ENCODE results near the gene PDE4A.

The PDE4A gene

GRCh38 chr19:10384580-10384979 lies 35.8 kb upstream of the PDE4A start:
- DNase-seq (ENCODE audit: low read depth, low spot score) = no peak
- no peaks in the 10 kb centered on the region for H3K9me3 ChIP-seq (ENCODE audit: insufficient read depth, low read length)
- TF ChIP-seq YY1 (IDR thresholded peaks at IDR 0.05; ENCODE audit: insufficient read depth, insufficient read length) = no peak
- TF ChIP-seq ZNF274 (IDR thresholded peaks at IDR 0.05; ENCODE audit: low read depth, low read length) = no peak
- no peak for TF ChIP-seq SUZ12 (IDR thresholded peaks at IDR 0.05; ENCODE audit: extremely low read depth, insufficient read depth, insufficient read length)
- peaks cover 8% of the 10 kb centered on the region for H3K4me1 ChIP-seq (ENCODE audit: insufficient read depth, insufficient read length)
- no peak overlapping the region for H3K9ac ChIP-seq (ENCODE audit: insufficient read length, low read depth)
- H3K27me3 ChIP-seq (ENCODE audit: insufficient read depth, insufficient read length) = no peaks in the 10 kb centered on the region
- no peak overlapping the region for H3K4me3 ChIP-seq (ENCODE audit: insufficient read length, low read depth)
- H3K36me3 ChIP-seq (ENCODE audit: insufficient read depth, insufficient read length, low read length) = peaks cover 2% of the 10 kb centered on the region

GRCh38 chr19:10388957-10389356 lies 31.4 kb upstream of the PDE4A start:
- DNase-seq (ENCODE audit: low read depth, low spot score) = peak; percentile 84
- TF ChIP-seq YY1 (IDR thresholded peaks at IDR 0.05; ENCODE audit: insufficient read depth, insufficient read length) = no peak
- no peak for TF ChIP-seq ZNF274 (IDR thresholded peaks at IDR 0.05; ENCODE audit: low read depth, low read length)
- no peak for TF ChIP-seq SUZ12 (IDR thresholded peaks at IDR 0.05; ENCODE audit: extremely low read depth, insufficient read depth, insufficient read length)
- H3K4me3 ChIP-seq (ENCODE audit: insufficient read length, low read depth) = no peak overlapping the region
- H3K9me3 ChIP-seq (ENCODE audit: insufficient read depth, low read length) = no peaks in the 10 kb centered on the region
- no peak overlapping the region for H3K9ac ChIP-seq (ENCODE audit: insufficient read length, low read depth)
- peaks cover 43% of the 10 kb centered on the region for H3K36me3 ChIP-seq (ENCODE audit: insufficient read depth, insufficient read length, low read length)
- H3K27me3 ChIP-seq (ENCODE audit: insufficient read depth, insufficient read length) = no peaks in the 10 kb centered on the region
- peaks cover 8% of the 10 kb centered on the region for H3K4me1 ChIP-seq (ENCODE audit: insufficient read depth, insufficient read length)

- H3K9ac ChIP-seq (ENCODE audit: insufficient read length, low read depth) = peak overlapping the region; percentile 17
- no peak for DNase-seq (ENCODE audit: low read depth, low spot score)
- peaks cover 50% of the 10 kb centered on the region for H3K36me3 ChIP-seq (ENCODE audit: insufficient read depth, insufficient read length, low read length)
- no peaks in the 10 kb centered on the region for H3K27me3 ChIP-seq (ENCODE audit: insufficient read depth, insufficient read length)
- TF ChIP-seq ZNF274 (IDR thresholded peaks at IDR 0.05; ENCODE audit: low read depth, low read length) = no peak
- no peak for TF ChIP-seq SUZ12 (IDR thresholded peaks at IDR 0.05; ENCODE audit: extremely low read depth, insufficient read depth, insufficient read length)
- TF ChIP-seq YY1 (IDR thresholded peaks at IDR 0.05; ENCODE audit: insufficient read depth, insufficient read length) = no peak
- H3K9me3 ChIP-seq (ENCODE audit: insufficient read depth, low read length) = no peaks in the 10 kb centered on the region
- no peak overlapping the region for H3K4me3 ChIP-seq (ENCODE audit: insufficient read length, low read depth)
- peaks cover 6% of the 10 kb centered on the region for H3K4me1 ChIP-seq (ENCODE audit: insufficient read depth, insufficient read length)
Observed at GRCh38 chr19:10389863-10390262, 30.5 kb upstream of the PDE4A start.

GRCh38 chr19:10390652-10391286 lies 29.6 kb upstream of the PDE4A start:
- no peaks in the 10 kb centered on the region for H3K27me3 ChIP-seq (ENCODE audit: insufficient read depth, insufficient read length)
- H3K36me3 ChIP-seq (ENCODE audit: insufficient read depth, insufficient read length, low read length) = peaks cover 58% of the 10 kb centered on the region
- TF ChIP-seq YY1 (IDR thresholded peaks at IDR 0.05; ENCODE audit: insufficient read depth, insufficient read length) = no peak
- no peak for TF ChIP-seq SUZ12 (IDR thresholded peaks at IDR 0.05; ENCODE audit: extremely low read depth, insufficient read depth, insufficient read length)
- TF ChIP-seq ZNF274 (IDR thresholded peaks at IDR 0.05; ENCODE audit: low read depth, low read length) = no peak
- H3K9ac ChIP-seq (ENCODE audit: insufficient read length, low read depth) = no peak overlapping the region
- H3K9me3 ChIP-seq (ENCODE audit: insufficient read depth, low read length) = no peaks in the 10 kb centered on the region
- peak; percentile 78 for DNase-seq (ENCODE audit: low read depth, low spot score)
- H3K4me3 ChIP-seq (ENCODE audit: insufficient read length, low read depth) = no peak overlapping the region
- peaks cover 4% of the 10 kb centered on the region for H3K4me1 ChIP-seq (ENCODE audit: insufficient read depth, insufficient read length)

GRCh38 chr19:10392120-10392519 lies 28.2 kb upstream of the PDE4A start:
- H3K4me1 ChIP-seq (ENCODE audit: insufficient read depth, insufficient read length) = peaks cover 2% of the 10 kb centered on the region
- DNase-seq (ENCODE audit: low read depth, low spot score) = no peak
- no peaks in the 10 kb centered on the region for H3K27me3 ChIP-seq (ENCODE audit: insufficient read depth, insufficient read length)
- H3K9ac ChIP-seq (ENCODE audit: insufficient read length, low read depth) = no peak overlapping the region
- H3K9me3 ChIP-seq (ENCODE audit: insufficient read depth, low read length) = no peaks in the 10 kb centered on the region
- no peak overlapping the region for H3K4me3 ChIP-seq (ENCODE audit: insufficient read length, low read depth)
- TF ChIP-seq YY1 (IDR thresholded peaks at IDR 0.05; ENCODE audit: insufficient read depth, insufficient read length) = no peak
- TF ChIP-seq ZNF274 (IDR thresholded peaks at IDR 0.05; ENCODE audit: low read depth, low read length) = no peak
- TF ChIP-seq SUZ12 (IDR thresholded peaks at IDR 0.05; ENCODE audit: extremely low read depth, insufficient read depth, insufficient read length) = no peak
- H3K36me3 ChIP-seq (ENCODE audit: insufficient read depth, insufficient read length, low read length) = peaks cover 71% of the 10 kb centered on the region

- TF ChIP-seq ZNF274 (IDR thresholded peaks at IDR 0.05; ENCODE audit: low read depth, low read length) = no peak
- TF ChIP-seq YY1 (IDR thresholded peaks at IDR 0.05; ENCODE audit: insufficient read depth, insufficient read length) = no peak
- no peak for TF ChIP-seq SUZ12 (IDR thresholded peaks at IDR 0.05; ENCODE audit: extremely low read depth, insufficient read depth, insufficient read length)
- Histone ChIP-seq H3K4me1 (ENCODE audit: insufficient read depth, insufficient read length) (peaks cover 2% of the 10 kb centered on the region), H3K27me3 (ENCODE audit: insufficient read depth, insufficient read length) (no peaks in the 10 kb centered on the region), H3K9ac (ENCODE audit: insufficient read length, low read depth) (no peak overlapping the region), H3K4me3 (ENCODE audit: insufficient read length, low read depth) (no peak overlapping the region), H3K36me3 (ENCODE audit: insufficient read depth, insufficient read length, low read length) (peaks cover 82% of the 10 kb centered on the region), H3K9me3 (ENCODE audit: insufficient read depth, low read length) (no peaks in the 10 kb centered on the region)
- no peak for DNase-seq (ENCODE audit: low read depth, low spot score)
Observed at GRCh38 chr19:10393137-10393536, 27.2 kb upstream of the PDE4A start.

- H3K4me1 ChIP-seq (ENCODE audit: insufficient read depth, insufficient read length) = peaks cover 5% of the 10 kb centered on the region
- no peak for TF ChIP-seq YY1 (IDR thresholded peaks at IDR 0.05; ENCODE audit: insufficient read depth, insufficient read length)
- no peak for TF ChIP-seq SUZ12 (IDR thresholded peaks at IDR 0.05; ENCODE audit: extremely low read depth, insufficient read depth, insufficient read length)
- TF ChIP-seq ZNF274 (IDR thresholded peaks at IDR 0.05; ENCODE audit: low read depth, low read length) = no peak
- H3K27me3 ChIP-seq (ENCODE audit: insufficient read depth, insufficient read length) = no peaks in the 10 kb centered on the region
- H3K9ac ChIP-seq (ENCODE audit: insufficient read length, low read depth) = no peak overlapping the region
- peaks cover 87% of the 10 kb centered on the region for H3K36me3 ChIP-seq (ENCODE audit: insufficient read depth, insufficient read length, low read length)
- no peaks in the 10 kb centered on the region for H3K9me3 ChIP-seq (ENCODE audit: insufficient read depth, low read length)
- no peak for DNase-seq (ENCODE audit: low read depth, low spot score)
- no peak overlapping the region for H3K4me3 ChIP-seq (ENCODE audit: insufficient read length, low read depth)
Observed at GRCh38 chr19:10395003-10395402, 25.3 kb upstream of the PDE4A start.

All from NT2/D1 (cell line).